GM23338 (cell line): ENCODE results near the gene SLX4. TPM values are rescaled to one million over a fixed set of nuclear protein-coding genes. Genes with fewer than 3 reads are reported as not detected.

Experiments used
- ATAC-seq: fragments of 200-7000 bp; cut with Tn5 transposase; 3 replicates; pipeline ENCODE4 v1.9.1; 2020
- DNase-seq: peaks from one replicate; pipeline ENCODE4 v3.0.0-alpha.2; 2015; ENCODE audit warnings: low spot score
- H2AFZ ChIP-seq: fragments of 200-600 bp; sonication (generic); 2 replicates; pipeline ENCODE4 v1.8.0; 2016; ENCODE audit warnings: antibody characterized with exemption, mild to moderate bottlenecking, moderate library complexity
- H3F3A ChIP-seq: fragments of 200-600 bp; sonication (generic); replicated peaks from 2 replicates; pipeline ENCODE4 v1.8.0; 2017; ENCODE audit warnings: antibody characterized with exemption, mixed run types, low read depth
- H3K27ac ChIP-seq: fragments of 200-600 bp; sonication (generic); 2 replicates; pipeline ENCODE4 v1.6.1; 2016; ENCODE audit warnings: low read depth
- H3K27me3 ChIP-seq: fragments of 200-600 bp; sonication (generic); 2 replicates; pipeline ENCODE4 v1.8.0; 2016; ENCODE audit warnings: mild to moderate bottlenecking, mixed run types, moderate library complexity; ENCODE audit not compliant: insufficient read depth
- H3K36me3 ChIP-seq: fragments of 200-600 bp; sonication (generic); 2 replicates; pipeline ENCODE4 v1.8.0; 2016; ENCODE audit warnings: mild to moderate bottlenecking; ENCODE audit not compliant: insufficient read depth
- H3K4me1 ChIP-seq: fragments of 200-600 bp; sonication (generic); 2 replicates; pipeline ENCODE4 v1.8.0; 2016; ENCODE audit warnings: mild to moderate bottlenecking, moderate library complexity; ENCODE audit not compliant: insufficient read depth
- H3K4me2 ChIP-seq: fragments of 200-600 bp; sonication (generic); 2 replicates; pipeline ENCODE4 v1.7.1; 2017; ENCODE audit warnings: mixed run types
- H3K4me3 ChIP-seq: fragments of 200-600 bp; sonication (generic); 2 replicates; pipeline ENCODE4 v1.6.1; 2016; ENCODE audit warnings: mixed run types
- H3K79me2 ChIP-seq: fragments of 200-600 bp; sonication (generic); replicated peaks from 2 replicates; pipeline ENCODE4 v1.8.0; 2017; ENCODE audit warnings: mild to moderate bottlenecking; ENCODE audit not compliant: insufficient read depth
- H3K9me2 ChIP-seq: fragments of 200-600 bp; sonication (generic); 2 replicates; pipeline ENCODE4 v1.8.0; 2017; ENCODE audit not compliant: insufficient read depth
- H4K20me1 ChIP-seq: fragments of 200-600 bp; sonication (generic); replicated peaks from 2 replicates; pipeline ENCODE4 v1.8.0; 2017; ENCODE audit warnings: mild to moderate bottlenecking; ENCODE audit not compliant: insufficient read depth
- H3K27ac Mint-ChIP-seq: 2 replicates; pipeline ENCODE4 v1.8.0; 2020; ENCODE audit warnings: inconsistent platforms, mild to moderate bottlenecking, moderate library complexity, mixed read lengths
- H3K27me3 Mint-ChIP-seq: 3 replicates; pipeline ENCODE4 v1.8.0; 2022; ENCODE audit warnings: low read depth, mild to moderate bottlenecking, moderate library complexity, mixed read lengths, inconsistent platforms; ENCODE audit not compliant: insufficient read depth, poor library complexity
- H3K36me3 Mint-ChIP-seq: 3 replicates; pipeline ENCODE4 v1.8.0; 2021; ENCODE audit warnings: low read depth, mild to moderate bottlenecking, inconsistent platforms, moderate library complexity, mixed read lengths
- H3K4me1 Mint-ChIP-seq: 3 replicates; pipeline ENCODE4 v1.8.0; 2020; ENCODE audit warnings: mild to moderate bottlenecking, inconsistent platforms, mixed read lengths
- H3K4me3 Mint-ChIP-seq: 3 replicates; pipeline ENCODE4 v1.8.0; 2021; ENCODE audit warnings: moderate library complexity, mild to moderate bottlenecking, inconsistent platforms, mixed read lengths
- H3K9me3 Mint-ChIP-seq: 3 replicates; pipeline ENCODE4 v1.8.0; 2020; ENCODE audit warnings: moderate library complexity, mild to moderate bottlenecking, inconsistent platforms, mixed read lengths
- CREB1 ChIP-seq: fragments of 250-450 bp; sonication (Bioruptor Pico); IDR thresholded peaks from 2 replicates; pipeline ENCODE4 v1.5.0; 2020; ENCODE audit warnings: low read depth, mild to moderate bottlenecking, moderate library complexity
- CTCF ChIP-seq, 2 experiments: fragments of 200-600 bp in 1 of 2; sonication (generic) in 1 of 2; conservative IDR thresholded peaks; 2 replicates each; pipeline versions ENCODE4 v1.5.1 to v1.6.1; 2016 to 2017; ENCODE audit warnings: antibody characterized with exemption in 2 of 2, low read depth in 2 of 2, mild to moderate bottlenecking in 2 of 2, moderate library complexity in 1 of 2
- ETS1 ChIP-seq: IDR thresholded peaks from 2 replicates; pipeline ENCODE4 v1.6.1; 2016; ENCODE audit warnings: antibody characterized with exemption
- EZH2 ChIP-seq: fragments of 200-600 bp; sonication (generic); IDR thresholded peaks from one replicate; pipeline ENCODE4 v1.8.0; 2017; ENCODE audit warnings: antibody characterized with exemption, mild to moderate bottlenecking, low read depth; ENCODE audit not compliant: unreplicated experiment
- EZH2phosphoT487 ChIP-seq: fragments of 200-600 bp; sonication (generic); IDR thresholded peaks from one replicate; pipeline ENCODE4 v1.8.1; 2018; ENCODE audit warnings: antibody characterized with exemption; ENCODE audit not compliant: unreplicated experiment
- JUNB ChIP-seq: IDR thresholded peaks from one replicate; pipeline ENCODE4 v1.6.1; 2016; ENCODE audit warnings: antibody characterized with exemption; ENCODE audit not compliant: unreplicated experiment
- NANOG ChIP-seq: IDR thresholded peaks from 2 replicates; pipeline ENCODE4 v1.6.1; 2016; ENCODE audit warnings: antibody characterized with exemption, borderline replicate concordance
- POLR2AphosphoS5 ChIP-seq: IDR thresholded peaks from 2 replicates; pipeline ENCODE4 v1.6.1; 2016; ENCODE audit warnings: antibody characterized with exemption, low read depth
- REST ChIP-seq: IDR thresholded peaks from one replicate; pipeline ENCODE4 v1.6.1; 2018; ENCODE audit warnings: antibody characterized with exemption; ENCODE audit not compliant: unreplicated experiment
- STAT1 ChIP-seq: IDR thresholded peaks from one replicate; pipeline ENCODE4 v1.6.1; 2016; ENCODE audit warnings: antibody characterized with exemption; ENCODE audit not compliant: unreplicated experiment
- ZNF114 ChIP-seq: fragments of 250-450 bp; sonication (Bioruptor Pico); IDR thresholded peaks from 2 replicates; pipeline ENCODE4 v1.5.0; 2020; ENCODE audit warnings: mild to moderate bottlenecking, moderate library complexity
- ZNF331 ChIP-seq: fragments of 250-450 bp; sonication (Bioruptor Pico); IDR thresholded peaks from 2 replicates; pipeline ENCODE4 v1.5.0; 2020; ENCODE audit warnings: low read depth, mild to moderate bottlenecking, moderate library complexity
- ZNF462 ChIP-seq: fragments of 250-450 bp; sonication (Bioruptor Pico); IDR thresholded peaks from 2 replicates; pipeline ENCODE4 v1.5.0; 2020; ENCODE audit warnings: mild to moderate bottlenecking, moderate library complexity
- polyA plus RNA-seq: library from polyadenylated mRNA; unstranded; fragments of >200 nt; fragmentation: Nextera tagmentation; extraction: Ambion mirVana; gene quantifications from 2 replicates; pipeline ENCODE4 v1.2.1, GENCODE V29; 2016
- total RNA-seq: library from RNA; depleted of rRNA; stranded (reverse); fragments of >200 nt; shearing (Covaris generic); gene quantifications from 2 replicates; pipeline ENCODE4 v1.2.3, GENCODE V29; 2014

Gene SLX4
- total and polyA plus RNA-seq, 2 experiments from 2014 or later: 3.0 to 15.2 TPM

- no peaks in the 10 kb centered on the region; the same call in 2 of the 3 replicates for H3K36me3 Mint-ChIP-seq
- H3K4me2 ChIP-seq: no peak overlapping the region
- ATAC-seq (peak; percentile 16; the same call in 1 of the 3 replicates), DNase-seq (no peak)
- H3K79me2 ChIP-seq: no peaks in the 10 kb centered on the region
- H3K27ac Mint-ChIP-seq: no peak overlapping the region
- H3K27me3 Mint-ChIP-seq: peaks cover 17% of the 10 kb centered on the region
- no peak overlapping the region for H3K4me3 ChIP-seq
- H3K4me1 ChIP-seq: no peaks in the 10 kb centered on the region
- H3F3A ChIP-seq: no peaks in the 10 kb centered on the region
- H3K9me3 Mint-ChIP-seq: no peaks in the 10 kb centered on the region
- H3K4me1 Mint-ChIP-seq: peaks cover 8% of the 10 kb centered on the region; the same call in 2 of the 3 replicates
- no peaks in the 10 kb centered on the region for H3K36me3 ChIP-seq
- H3K4me3 Mint-ChIP-seq: no peak overlapping the region
- H3K9me2 ChIP-seq: no peaks in the 10 kb centered on the region
- TF ChIP-seq REST: no peak
- TF ChIP-seq NANOG: no peak
- TF ChIP-seq ZNF331 (CRISPR knock-in tag): no peak
- no peak for TF ChIP-seq POLR2AphosphoS5
- no peak for TF ChIP-seq CTCF (conservative IDR thresholded peaks at IDR 0.05; ENCODE audit: low read depth in 2 of 2)
- no peak for TF ChIP-seq CREB1 (CRISPR knock-in tag)
- TF ChIP-seq ZNF462 (CRISPR knock-in tag): no peak
- TF ChIP-seq ETS1: no peak
- TF ChIP-seq EZH2: no peak
- no peak for TF ChIP-seq ZNF114 (CRISPR knock-in tag)
- no peak for TF ChIP-seq EZH2phosphoT487
- TF ChIP-seq JUNB: no peak
- no peak for TF ChIP-seq STAT1
- H4K20me1 ChIP-seq: no peaks in the 10 kb centered on the region; the same call in 1 of the 2 replicates
- H3K27me3 ChIP-seq: no peaks in the 10 kb centered on the region
- no peak overlapping the region for H3K27ac ChIP-seq
- no peak overlapping the region for H2AFZ ChIP-seq
These were observed 68.6 kb downstream of the SLX4 start for GRCh38 chr16:3542601-3543373.
